NB4 (cell line): ENCODE measurements around the gene MSRB3.

Experiments
- MYC ChIP-seq: IDR thresholded peaks from 2 replicates; pipeline ENCODE4 v1.6.1; 2011; ENCODE audit warnings: low read depth, low read length
- POLR2A ChIP-seq: IDR thresholded peaks from 2 replicates; pipeline ENCODE4 v1.6.1; 2011; ENCODE audit warnings: mild to moderate bottlenecking; ENCODE audit not compliant: insufficient read length; ENCODE audit errors: extremely low read depth
- TF ChIP-seq, protein P1 (sequence below): IDR thresholded peaks from one replicate; pipeline ENCODE4 v1.5.1; 2012; ENCODE audit warnings: low read depth, low read length
- TF ChIP-seq, protein P2 (sequence below): IDR thresholded peaks from 2 replicates; pipeline ENCODE4 v1.6.1; 2011; ENCODE audit warnings: low read depth, low read length

DNA sequence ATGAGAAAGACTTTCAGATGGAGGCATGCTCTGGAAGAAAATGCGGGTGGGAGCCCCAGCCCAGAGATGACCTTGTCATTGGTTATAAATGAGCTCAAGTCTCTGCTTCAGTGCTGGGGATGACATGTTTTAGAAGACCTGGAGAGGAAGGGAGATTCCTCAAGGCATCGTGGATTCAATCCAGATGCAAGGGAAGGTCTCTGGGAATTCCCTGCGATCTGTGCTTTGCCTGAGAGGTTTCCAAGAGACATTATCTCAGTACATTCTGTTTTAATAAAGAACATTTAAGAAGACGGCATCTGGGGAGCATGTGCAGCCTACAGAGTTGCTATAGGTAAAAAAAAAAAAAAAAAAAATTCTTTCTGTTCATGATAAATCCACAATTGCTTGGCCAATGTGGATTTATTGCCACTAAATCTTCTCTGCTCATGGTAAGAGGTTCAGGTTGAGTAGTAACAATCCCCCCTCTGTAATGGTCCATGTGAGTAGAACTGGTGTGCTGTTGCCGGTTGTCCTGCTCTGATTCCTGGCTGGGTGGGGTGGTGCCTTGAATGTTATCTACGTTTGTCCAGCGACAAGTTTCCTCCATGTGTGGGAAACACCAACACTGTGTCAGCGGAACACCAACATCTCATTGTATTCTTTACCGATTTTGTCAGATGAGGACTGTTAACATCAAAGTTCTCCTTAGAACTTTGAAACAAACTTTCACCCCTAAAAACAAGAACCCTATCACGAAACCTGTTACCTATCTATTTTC, 230.0 kb downstream of the MSRB3 start:
- TF ChIP-seq MYC: no peak
- TF ChIP-seq, protein P1, sequence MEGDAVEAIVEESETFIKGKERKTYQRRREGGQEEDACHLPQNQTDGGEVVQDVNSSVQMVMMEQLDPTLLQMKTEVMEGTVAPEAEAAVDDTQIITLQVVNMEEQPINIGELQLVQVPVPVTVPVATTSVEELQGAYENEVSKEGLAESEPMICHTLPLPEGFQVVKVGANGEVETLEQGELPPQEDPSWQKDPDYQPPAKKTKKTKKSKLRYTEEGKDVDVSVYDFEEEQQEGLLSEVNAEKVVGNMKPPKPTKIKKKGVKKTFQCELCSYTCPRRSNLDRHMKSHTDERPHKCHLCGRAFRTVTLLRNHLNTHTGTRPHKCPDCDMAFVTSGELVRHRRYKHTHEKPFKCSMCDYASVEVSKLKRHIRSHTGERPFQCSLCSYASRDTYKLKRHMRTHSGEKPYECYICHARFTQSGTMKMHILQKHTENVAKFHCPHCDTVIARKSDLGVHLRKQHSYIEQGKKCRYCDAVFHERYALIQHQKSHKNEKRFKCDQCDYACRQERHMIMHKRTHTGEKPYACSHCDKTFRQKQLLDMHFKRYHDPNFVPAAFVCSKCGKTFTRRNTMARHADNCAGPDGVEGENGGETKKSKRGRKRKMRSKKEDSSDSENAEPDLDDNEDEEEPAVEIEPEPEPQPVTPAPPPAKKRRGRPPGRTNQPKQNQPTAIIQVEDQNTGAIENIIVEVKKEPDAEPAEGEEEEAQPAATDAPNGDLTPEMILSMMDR: no peak
- TF ChIP-seq POLR2A: no peak
- TF ChIP-seq, protein P2, sequence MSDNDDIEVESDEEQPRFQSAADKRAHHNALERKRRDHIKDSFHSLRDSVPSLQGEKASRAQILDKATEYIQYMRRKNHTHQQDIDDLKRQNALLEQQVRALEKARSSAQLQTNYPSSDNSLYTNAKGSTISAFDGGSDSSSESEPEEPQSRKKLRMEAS: no peak
